AG09319 (cell line): ENCODE data around the gene SHC2.

ENCODE experiments used
- DNase-seq: peaks from one replicate; pipeline ENCODE4 v3.0.0-alpha.2; 2010; ENCODE audit warnings: low read depth; ENCODE audit errors: extremely low read depth
- TF ChIP-seq, protein P1 (sequence below): IDR thresholded peaks from 2 replicates; pipeline ENCODE4 v1.5.1; 2011; ENCODE audit warnings: low read depth, mild to moderate bottlenecking, inconsistent platforms, low read length, moderate library complexity

Gene SHC2

GRCh38 chr19:472005-472858 is 11.4 kb upstream of the SHC2 start:
- DNase-seq = no peak
- TF ChIP-seq, protein P1, sequence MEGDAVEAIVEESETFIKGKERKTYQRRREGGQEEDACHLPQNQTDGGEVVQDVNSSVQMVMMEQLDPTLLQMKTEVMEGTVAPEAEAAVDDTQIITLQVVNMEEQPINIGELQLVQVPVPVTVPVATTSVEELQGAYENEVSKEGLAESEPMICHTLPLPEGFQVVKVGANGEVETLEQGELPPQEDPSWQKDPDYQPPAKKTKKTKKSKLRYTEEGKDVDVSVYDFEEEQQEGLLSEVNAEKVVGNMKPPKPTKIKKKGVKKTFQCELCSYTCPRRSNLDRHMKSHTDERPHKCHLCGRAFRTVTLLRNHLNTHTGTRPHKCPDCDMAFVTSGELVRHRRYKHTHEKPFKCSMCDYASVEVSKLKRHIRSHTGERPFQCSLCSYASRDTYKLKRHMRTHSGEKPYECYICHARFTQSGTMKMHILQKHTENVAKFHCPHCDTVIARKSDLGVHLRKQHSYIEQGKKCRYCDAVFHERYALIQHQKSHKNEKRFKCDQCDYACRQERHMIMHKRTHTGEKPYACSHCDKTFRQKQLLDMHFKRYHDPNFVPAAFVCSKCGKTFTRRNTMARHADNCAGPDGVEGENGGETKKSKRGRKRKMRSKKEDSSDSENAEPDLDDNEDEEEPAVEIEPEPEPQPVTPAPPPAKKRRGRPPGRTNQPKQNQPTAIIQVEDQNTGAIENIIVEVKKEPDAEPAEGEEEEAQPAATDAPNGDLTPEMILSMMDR = no peak

- TF ChIP-seq, protein P1 = no peak
- DNase-seq = no peak
Observed at GRCh38 chr19:470701-471100, 9.9 kb upstream of the SHC2 start.

DNA sequence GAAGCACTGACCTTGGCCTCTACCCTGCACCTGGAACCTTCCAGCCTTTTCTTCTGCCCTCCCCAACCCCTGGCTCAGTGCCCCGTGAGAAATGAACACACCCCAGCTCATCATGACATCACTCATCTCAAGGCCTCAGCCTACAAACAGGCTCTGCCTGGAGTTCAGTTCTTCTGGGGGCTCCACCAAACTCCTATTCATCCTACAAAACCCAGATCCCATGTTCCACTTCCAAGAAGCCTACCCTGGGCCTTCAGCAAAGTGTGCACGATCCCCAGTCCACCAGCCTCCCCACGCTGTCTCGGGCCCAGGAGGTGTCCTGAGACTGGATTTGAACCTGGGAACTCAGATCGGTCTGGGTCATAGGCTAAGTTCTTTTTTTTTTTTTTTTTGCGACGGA is 9.0 kb upstream of the SHC2 start:
- no peak for DNase-seq
- TF ChIP-seq, protein P1 = no peak

DNA sequence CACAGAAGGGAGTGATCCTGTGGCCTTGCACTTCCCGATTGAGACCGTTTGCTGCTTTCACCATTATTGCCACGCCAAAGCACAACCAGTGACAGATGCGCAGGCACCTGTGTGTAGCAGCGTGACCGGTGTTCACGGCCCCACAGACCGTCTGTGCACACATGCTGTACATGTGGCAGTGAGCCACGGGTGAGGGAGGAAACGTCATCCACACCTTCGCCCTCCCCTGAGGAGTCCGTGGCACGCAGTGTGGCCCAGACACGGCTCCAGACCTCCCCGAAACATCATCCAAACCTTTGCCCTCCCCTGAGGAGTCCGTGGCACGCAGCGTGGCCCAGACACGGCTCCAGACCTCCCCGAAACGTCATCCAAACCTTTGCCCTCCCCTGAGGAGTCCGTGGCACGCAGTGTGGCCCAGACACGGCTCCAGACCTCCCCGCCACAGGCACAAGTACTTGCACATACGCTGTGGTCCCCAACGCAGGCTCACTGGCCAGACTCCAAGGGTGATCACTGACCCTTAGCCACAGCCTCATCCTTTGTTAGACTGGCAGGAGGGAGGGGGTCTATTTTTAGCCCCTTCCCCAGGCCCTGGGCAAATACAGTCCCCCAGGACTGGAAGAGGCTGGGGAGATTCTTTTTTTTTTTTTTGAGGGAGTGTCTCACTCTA is 7.9 kb upstream of the SHC2 start:
- TF ChIP-seq, protein P1 = no peak

DNA sequence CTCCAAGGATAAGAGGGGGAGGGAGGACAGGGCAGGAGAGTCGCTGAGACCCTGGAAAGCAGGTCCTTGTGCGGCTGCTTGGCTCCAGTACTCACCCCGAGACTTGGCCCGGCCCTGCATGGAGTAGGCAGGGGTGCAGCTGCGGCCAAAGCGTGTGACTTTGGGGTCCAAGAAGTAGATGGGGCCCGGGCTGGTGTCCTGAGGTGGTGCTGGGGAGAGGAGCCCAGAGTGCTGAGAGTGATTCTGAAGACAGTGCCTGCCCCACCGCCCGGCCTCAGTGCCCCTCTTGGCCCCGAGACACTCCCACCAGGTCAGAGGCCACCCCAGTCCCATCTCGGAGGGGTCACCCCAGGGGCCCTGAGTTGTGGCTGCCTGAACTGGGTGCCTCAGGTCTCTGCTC is 6.7 kb upstream of the SHC2 start:
- TF ChIP-seq, protein P1 = no peak
- no peak for DNase-seq

More for the DNA sequence above, 7.9 kb upstream of the SHC2 start:
- DNase-seq = no peak

DNA sequence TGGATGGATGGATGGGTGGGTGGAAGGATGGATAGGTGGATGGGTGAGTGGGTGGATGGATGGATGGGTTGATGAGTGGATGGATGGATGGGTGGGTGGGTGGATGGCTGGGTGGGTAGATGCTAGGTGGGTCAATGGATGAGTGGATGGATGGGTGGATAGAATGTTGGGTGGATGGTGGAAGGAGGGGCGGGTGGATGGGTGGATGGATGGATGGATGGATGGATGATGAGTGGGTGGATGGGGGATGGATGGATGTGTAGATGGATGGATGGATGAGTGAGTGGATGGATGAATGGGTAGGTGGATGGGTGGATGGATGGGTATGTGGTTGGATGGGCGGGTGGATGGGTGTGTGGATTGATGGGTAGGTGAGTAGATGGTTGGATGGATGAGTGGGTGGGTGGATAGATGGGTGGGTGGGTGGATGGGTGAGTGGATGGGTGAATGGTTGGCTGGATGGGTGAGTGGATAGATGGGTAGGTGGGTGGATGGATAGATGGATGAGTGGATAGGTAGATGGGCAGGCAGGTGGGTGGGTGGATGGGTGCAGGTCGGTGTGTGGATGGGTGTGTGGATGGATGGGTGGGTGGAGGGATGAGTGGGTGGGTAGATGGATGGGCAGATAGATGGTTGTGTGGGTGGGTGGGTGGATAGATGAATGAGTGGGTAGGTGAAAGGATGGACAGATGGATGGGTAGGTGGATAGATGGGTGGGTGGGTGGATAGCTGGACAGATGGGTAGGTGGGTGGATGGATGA is 4.4 kb upstream of the SHC2 start:
- no peak for DNase-seq
- TF ChIP-seq, protein P1 = no peak

GRCh38 chr19:464208-464545 is 3.3 kb upstream of the SHC2 start:
- no peak for DNase-seq
- TF ChIP-seq, protein P1 = no peak
